Islet precursor cell (in vitro differentiated cells): ENCODE data around the gene SMIM3.
A peak's percentile ranks its signal among the peaks of the same experiment; 100 is the strongest.
"Not testable (repeated sequence)": the region's sequence is repeated elsewhere in the genome, so short reads cannot be mapped to it uniquely, and the experiment has no call there.

Source experiments
- DNase-seq: peaks from one replicate; pipeline ENCODE4 v3.0.0-alpha.2; 2018

The SMIM3 gene, protein sequence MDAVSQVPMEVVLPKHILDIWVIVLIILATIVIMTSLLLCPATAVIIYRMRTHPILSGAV

DNA sequence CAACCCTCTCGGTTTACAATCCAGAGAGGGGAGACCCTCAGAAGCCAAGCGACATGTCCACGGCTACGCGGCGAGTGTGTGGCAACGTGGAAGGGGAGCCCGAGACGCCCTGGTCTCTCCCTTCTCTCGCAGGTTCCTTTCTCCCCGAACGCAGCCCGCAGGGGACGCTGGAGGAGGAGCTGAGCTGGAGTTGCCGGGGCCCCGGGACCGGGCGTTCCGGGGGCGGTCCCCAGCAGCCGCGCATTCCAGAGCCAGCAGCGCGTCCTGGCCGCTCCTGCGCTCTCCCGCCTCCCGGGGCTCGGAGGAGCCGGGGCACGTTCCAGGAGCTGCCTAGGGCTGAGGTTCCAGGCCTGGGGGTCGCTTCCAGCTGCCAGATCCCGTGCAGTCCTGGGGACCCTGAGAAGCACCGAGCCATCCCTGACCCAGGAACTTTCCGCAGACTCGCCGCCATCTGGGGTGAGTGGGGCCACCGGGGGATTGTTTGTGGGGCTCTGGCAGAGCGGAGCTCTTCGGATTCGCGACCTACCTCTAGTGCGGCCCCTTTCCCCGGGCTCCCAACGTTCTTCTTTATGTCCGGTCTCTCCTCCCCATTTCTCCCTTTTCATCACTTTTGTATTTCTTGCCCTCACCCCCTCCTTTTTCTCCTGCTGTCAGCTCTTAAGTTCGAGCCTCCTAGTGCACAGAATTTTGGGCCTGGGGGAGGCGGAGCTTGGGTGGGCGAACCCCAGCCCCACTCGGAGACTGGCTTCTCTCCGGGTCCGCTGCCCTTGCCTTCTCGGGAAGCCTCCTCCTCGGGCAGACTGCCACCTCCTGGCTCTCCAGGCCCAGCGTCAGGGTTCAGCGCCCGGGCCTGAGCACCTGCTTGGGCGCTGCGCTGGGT lies at the start of gene SMIM3:
Gene SMIM3 (plus strand): TSS at position 241 of the 880 bp plus-strand sequence. CDS start 16,684 bp downstream, outside the sequence.
- DNase-seq: peak; percentile 93

DNA sequence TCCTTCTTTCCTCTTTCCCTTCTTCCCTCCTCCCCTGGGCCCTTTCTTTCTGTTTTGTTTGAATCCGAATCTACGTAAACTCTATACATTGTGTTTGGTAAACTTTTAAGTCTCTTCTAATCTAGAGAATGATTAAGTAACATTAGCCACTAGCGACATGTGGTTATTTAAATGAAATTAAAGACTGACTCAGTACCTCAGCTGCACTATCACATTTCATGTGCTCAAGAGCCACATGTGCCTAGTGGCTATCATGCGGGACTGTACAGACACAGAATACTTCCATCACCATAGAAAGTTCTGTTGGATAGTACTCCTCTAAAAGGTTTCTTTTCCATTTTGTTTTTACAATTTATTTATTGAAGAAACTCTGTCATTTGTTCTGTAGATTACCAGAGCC lies 48.7 kb upstream of the SMIM3 start:
- no peak for DNase-seq

GRCh38 chr5:150731669-150732242 lies 46.8 kb upstream of the SMIM3 start:
- DNase-seq: no peak

- DNase-seq: no peak
Observed at GRCh38 chr5:150734579-150735384, 43.8 kb upstream of the SMIM3 start.

DNA sequence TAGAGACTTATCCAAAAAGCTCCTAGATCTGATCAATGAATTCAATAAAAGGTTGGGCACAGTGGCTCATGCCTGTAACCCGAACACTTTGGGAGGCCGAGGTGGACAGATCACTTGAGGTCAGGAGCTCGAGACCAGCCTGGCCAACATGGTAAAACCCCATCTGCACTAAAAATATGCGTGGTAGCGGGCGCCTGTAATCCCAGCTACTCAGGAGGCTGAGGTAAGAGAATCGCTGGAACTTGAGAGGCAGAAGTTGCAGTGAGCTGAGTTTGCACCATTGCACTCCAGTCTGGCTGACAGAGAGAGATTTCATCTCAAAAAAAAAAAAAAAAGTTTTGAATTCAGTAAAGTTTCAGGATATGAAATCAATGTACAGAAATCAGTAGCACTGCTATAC lies 39.7 kb upstream of the SMIM3 start:
- DNase-seq: no peak

DNA sequence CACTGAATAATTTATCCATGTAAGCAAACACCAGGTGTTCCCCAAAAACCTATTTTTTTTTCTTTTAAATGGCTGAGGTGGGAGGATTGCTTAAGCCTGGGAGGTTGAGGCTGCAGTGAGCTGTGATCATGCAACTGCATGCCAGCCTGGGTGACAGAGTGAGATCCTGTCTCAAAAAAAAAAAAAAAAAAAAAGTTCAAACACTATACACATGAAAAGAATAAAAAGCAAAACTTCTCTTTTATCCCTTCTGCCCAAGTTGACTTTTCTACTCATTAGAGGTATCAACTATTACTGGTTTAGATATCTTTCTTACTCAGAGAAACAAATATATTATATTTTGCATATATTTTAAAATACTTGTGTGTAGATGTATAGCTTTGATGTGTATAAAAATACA lies 37.6 kb upstream of the SMIM3 start:
- DNase-seq: no peak

DNA sequence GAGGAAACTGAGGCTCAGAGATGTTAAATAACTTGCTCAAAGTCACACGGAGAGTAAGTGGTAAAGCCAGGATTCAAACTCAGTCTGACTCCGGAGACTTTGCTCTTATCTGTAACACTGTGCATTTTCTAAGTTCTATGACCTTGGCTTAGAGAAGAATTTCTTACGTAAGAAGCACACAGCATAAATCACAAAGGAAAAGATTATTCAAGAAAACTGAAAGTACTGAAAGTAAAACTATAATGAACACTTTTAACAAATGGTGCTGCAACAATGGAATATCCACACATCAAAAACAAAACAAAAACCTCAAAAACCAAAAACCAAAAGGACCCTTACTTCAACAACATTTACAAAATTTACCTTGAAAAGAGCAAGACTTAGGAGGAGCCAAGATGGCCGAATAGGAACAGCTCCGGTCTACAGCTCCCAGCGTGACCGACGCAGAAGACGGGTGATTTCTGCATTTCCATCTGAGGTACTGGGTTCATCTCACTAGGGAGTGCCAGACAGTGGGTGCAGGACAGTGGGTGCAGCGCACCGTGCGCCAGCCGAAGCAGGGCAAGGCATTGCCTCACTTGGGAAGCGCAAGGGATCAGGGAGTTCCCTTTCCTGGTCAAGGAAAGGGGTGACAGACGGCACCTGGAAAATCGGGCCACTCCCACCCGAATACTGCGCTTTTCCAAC lies 36.0 kb upstream of the SMIM3 start:
- not testable (repeated sequence) for DNase-seq

- not testable (repeated sequence) for DNase-seq
Observed at GRCh38 chr5:150743142-150743488, 35.4 kb upstream of the SMIM3 start.

GRCh38 chr5:150750469-150750868 lies 28.1 kb upstream of the SMIM3 start:
- no peak for DNase-seq

DNA sequence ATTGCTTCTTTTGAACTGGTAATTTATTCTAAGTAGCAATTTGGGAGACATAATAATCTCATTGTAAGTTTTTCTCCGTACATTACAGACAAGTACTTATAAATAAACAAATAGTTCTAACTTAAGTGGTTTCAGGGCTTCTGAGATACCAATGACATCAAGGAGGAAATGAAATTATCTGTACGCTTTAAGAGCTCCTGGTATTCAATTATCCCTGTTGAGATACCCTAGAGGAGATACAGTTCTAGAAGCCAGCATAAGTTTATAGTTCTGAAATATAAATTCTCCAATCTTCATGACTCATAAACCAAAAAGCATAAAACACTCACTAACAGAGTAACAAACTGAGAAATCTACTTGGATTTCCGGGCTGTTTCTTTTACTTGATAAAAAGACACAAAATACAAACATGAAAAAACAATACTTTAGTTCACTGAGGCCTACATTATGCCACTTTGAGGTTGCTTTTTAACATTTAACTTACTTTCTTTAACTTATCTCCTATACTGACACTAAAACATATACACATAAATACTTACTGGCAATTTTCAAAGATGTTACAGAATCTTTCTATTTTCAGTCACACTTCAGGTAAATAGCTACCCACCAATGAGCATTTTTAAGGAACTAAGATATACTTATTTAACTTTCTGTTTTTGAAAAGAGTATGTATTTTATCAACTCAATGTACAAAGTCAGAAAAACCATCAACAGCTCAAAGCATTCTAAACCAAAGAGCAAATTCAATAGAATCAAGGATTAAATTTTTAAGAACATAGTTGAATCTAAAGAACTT lies 27.3 kb upstream of the SMIM3 start:
- no peak for DNase-seq

DNA sequence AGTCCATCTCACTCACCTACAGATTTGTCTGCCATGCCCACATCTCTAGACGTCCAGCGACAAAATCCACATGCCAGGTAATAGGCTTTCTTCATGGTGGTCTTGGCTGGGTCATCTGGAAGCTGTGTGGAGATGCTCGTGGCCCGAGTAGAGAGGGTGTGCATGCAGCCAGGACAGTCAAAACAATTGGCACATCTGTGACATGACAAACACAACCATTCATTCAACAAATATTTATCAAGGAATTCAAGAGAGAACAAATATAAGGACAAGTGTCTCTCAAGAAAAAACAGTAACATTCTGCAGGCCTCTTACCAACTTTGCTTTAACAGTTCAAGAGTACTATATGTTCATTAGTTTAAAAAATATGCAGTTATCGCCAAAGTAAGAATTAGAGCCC lies 25.1 kb upstream of the SMIM3 start:
- DNase-seq: no peak

- DNase-seq: no peak
Observed at GRCh38 chr5:150753863-150754262, 24.7 kb upstream of the SMIM3 start.

DNA sequence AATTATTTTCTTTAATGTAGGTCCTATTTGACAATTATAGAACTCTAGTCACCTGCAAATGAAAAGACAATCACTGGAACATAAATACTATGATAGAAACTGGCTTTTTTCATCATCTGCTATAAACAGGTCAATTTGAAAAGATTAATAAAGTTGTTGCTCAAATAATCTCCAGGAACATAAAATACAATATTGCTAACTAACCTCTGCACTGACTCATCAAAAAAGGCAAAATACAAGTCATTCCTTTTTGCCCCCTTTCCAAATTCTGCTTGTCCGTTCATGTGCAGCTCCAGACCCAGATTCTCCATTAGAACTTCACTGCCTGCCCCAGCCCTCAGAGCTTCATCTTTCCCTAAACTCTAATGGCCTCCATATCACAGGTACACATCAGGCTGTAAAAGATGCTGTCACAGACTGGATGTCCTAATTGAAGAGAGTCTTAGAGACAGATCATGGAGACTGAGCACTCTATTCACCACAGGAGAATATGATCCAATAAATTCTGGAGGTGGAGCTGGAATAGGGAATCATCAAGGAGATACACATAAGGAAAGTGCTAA lies 21.4 kb upstream of the SMIM3 start:
- DNase-seq: no peak

- DNase-seq: no peak
Observed at GRCh38 chr5:150758203-150758530, 20.4 kb upstream of the SMIM3 start.

DNA sequence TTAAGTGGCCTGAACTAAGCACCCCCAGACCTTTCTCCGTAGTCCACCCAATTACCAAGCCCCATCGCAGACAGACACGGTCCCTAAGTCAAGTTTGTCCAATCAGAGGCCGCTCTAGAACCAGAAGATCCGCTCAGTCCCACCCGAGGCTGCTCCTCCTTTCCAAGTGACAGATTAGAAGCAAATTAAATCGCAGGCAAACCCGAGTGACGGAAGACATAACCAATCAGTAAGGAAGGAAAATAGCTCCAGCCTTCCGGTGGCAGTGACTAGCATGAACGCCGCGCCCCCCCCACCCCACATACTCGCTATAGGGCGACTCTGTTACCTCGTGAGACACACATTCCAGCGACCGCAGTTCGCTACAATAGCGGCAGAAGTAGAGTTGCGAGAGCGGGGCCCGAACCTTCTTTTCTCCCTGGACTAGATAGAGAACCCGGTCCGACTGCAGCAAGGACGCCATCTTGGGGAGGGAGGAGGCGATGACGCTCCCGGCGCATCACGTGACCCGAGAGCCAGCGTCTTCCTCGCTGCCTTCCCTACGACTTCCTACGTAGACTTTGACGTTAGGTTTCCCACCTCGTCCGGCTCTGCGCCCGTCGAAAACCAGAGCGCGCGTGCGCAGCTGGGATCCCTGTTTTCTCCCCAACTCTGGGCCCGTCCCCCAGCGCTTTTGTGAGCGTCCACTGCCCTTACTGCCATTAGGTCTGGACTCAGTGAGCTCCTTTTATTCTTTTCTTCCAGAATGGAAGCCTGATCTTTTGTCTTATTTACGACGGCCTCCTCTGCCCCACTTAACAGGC lies 19.8 kb upstream of the SMIM3 start, which contains the start of gene DCTN4:
Gene DCTN4 (minus strand): TSS at position 487 of the 803 bp plus-strand sequence. CDS start 24 bp downstream, at position 463.
- DNase-seq: peak; percentile 98

DNA sequence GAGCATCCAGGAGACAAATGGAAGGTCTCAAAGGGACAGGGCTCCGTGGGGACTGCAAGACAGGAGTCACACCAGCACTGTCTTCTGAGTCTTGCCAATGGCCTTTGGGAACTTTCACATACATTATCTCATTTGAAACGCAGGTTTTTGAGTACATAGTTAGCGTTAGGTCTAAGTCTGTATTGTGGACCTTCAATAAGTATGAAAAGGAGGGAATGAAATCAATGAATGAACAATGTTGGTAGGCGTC lies 19.3 kb upstream of the SMIM3 start:
- DNase-seq: no peak

DNA sequence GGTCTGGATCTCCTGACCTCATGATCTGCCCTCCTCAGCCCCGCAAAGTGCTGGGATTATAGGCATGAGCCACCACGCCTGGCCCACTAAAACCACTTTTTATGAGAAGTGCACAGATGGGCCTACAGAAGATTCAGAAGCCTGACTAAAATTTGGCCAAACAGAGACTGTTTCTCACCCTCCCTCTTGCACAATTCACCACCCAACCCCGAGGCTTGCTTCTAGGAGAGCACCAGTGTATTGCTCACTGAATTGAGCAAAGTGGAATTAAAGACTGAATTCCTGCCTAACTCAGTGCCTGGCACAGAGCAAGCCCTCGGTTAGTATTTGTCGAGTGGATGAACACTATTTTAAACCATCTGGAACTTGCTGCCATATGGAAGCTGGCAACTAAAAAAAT lies 16.3 kb upstream of the SMIM3 start:
- DNase-seq: no peak

- DNase-seq: no peak
Observed at GRCh38 chr5:150763023-150763769, 15.4 kb upstream of the SMIM3 start.

- DNase-seq: no peak
Observed at GRCh38 chr5:150764530-150764929, 14.0 kb upstream of the SMIM3 start.

DNA sequence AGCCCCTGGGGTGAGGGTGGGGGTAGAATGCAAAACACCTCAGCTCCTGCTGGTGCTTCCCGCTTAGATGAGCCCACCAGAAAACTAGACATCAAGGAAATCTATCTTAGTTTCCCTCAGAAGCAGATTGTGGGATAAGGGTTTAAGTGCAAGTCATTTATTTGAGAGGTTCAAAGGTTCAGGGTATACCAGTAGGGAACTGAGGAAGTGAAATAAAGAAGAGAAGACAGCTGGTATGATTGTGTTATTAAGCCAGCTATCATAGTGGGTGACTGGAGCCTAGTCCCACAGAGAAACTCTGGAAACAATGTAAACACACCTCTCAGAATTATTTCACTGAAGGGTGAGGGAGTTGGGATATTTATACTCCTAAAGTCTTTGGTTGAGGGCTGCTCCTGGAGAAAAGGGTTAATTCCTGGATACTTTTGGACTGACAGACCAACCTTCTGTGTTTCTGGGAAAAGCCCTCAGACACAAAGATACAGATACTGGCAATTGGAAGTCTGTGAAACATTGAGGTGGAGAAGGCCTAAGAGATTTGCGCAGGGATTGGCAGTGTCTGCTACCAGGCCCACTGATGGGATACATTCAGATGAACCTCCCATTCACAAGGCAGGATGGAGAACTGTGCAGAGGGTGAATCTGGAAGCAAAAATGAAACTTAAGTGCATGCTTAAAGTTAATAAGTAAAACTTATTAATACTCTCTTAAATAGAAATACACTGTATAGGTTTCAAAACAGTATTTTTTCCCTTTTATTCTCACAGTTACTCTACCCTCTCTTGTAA lies 13.4 kb upstream of the SMIM3 start:
- no peak for DNase-seq
